Measurements from ENCODE around the gene HSCB.
"Not testable (repeated sequence)": the region's sequence is repeated elsewhere in the genome, so short reads cannot be mapped to it uniquely, and the experiment has no call there.

Gene HSCB

DNA sequence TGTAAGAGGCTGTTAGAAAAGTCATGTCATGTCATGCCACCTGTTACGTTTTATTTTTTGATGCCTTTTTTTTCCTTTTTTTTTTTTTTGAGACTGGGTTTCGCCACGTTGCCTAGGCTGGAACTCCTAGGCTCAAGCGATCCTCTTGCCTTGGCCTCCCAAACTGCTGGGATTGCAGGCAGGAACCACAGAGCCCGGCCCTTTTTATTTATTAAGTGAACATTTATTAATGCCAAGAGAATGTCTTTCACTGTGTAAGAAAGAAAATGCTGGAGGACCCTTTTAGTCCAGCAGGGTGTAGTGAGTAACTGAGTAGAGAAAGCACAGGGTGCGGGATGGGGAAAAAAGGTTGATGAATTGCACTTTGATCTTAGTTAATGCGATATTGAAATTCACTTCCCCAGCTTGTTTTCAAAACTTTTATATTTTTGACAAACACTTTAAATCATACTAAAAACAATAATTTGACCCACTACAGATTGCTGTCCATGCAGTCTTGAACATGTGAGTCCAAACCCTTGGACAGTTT, 60.8 kb downstream of the HSCB start:
- H3K9me3 ChIP-seq (replicated peaks; ENCODE audit: insufficient read depth, low read length): no peaks in the 10 kb centered on the region
- no peak for TF ChIP-seq EZH2phosphoT487 (IDR thresholded peaks at IDR 0.05; ENCODE audit: low read length)
- TF ChIP-seq, protein P1, sequence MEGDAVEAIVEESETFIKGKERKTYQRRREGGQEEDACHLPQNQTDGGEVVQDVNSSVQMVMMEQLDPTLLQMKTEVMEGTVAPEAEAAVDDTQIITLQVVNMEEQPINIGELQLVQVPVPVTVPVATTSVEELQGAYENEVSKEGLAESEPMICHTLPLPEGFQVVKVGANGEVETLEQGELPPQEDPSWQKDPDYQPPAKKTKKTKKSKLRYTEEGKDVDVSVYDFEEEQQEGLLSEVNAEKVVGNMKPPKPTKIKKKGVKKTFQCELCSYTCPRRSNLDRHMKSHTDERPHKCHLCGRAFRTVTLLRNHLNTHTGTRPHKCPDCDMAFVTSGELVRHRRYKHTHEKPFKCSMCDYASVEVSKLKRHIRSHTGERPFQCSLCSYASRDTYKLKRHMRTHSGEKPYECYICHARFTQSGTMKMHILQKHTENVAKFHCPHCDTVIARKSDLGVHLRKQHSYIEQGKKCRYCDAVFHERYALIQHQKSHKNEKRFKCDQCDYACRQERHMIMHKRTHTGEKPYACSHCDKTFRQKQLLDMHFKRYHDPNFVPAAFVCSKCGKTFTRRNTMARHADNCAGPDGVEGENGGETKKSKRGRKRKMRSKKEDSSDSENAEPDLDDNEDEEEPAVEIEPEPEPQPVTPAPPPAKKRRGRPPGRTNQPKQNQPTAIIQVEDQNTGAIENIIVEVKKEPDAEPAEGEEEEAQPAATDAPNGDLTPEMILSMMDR (IDR thresholded peaks at IDR 0.05; ENCODE audit: low read length): peak; percentile 51
- TF ChIP-seq EZH2 (optimal IDR thresholded peaks at IDR 0.05; ENCODE audit: low read depth, low read length): no peak
- peaks cover 17% of the 10 kb centered on the region for H3K4me1 ChIP-seq (ENCODE audit: low read length)
- H3K4me2 ChIP-seq (ENCODE audit: low read depth, low read length): peak overlapping the region; percentile 76
- no peaks in the 10 kb centered on the region for H4K20me1 ChIP-seq (ENCODE audit: insufficient read depth, low read length)
- peaks cover 51% of the 10 kb centered on the region for H3F3A ChIP-seq (ENCODE audit: insufficient read depth, low read length)
- peak overlapping the region; percentile 96 for H3K27ac ChIP-seq (ENCODE audit: low read length)
- peak; percentile 68 for DNase-seq
- no peaks in the 10 kb centered on the region for H3K36me3 ChIP-seq (replicated peaks; ENCODE audit: insufficient read depth, low read length)
- H3K27me3 ChIP-seq (replicated peaks; ENCODE audit: insufficient read depth, low read length): no peaks in the 10 kb centered on the region
- peaks cover 53% of the 10 kb centered on the region for H3K79me2 ChIP-seq (ENCODE audit: low read length)
- H3K4me3 ChIP-seq (ENCODE audit: low read length): peak overlapping the region; percentile 52; the same call in 1 of the 2 replicates
- H2AFZ ChIP-seq (ENCODE audit: low read length): no peak overlapping the region
- peak overlapping the region; percentile 100 for H3K9ac ChIP-seq (ENCODE audit: low read length)
- no peaks in the 10 kb centered on the region for H3K9me2 ChIP-seq (replicated peaks; ENCODE audit: insufficient read depth, low read length)

DNA sequence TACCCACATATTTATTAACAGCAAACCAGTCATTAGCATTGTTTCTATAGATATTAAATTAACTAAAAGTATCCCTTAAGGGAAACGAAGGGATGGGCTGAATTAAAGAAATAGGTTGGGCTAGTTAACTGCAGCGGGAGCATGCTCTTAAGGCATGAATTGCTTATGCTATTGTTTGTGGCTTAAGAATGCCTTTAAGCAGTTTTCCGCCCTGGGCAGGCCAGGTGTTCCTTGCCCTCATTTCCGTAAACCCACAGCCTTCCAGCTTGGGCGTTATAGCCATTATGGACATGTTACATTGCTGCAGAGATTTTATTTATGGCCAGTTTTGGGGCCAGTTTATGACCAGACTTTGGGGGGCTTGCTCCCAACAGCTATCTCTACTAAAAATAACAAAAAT, 63.6 kb downstream of the HSCB start:
- H3K79me2 ChIP-seq (ENCODE audit: low read length): peaks cover 26% of the 10 kb centered on the region
- not testable (repeated sequence) for H3K9ac ChIP-seq (ENCODE audit: low read length); H3K27me3 ChIP-seq (replicated peaks; ENCODE audit: insufficient read depth, low read length); H3K36me3 ChIP-seq (replicated peaks; ENCODE audit: insufficient read depth, low read length); H3K4me2 ChIP-seq (ENCODE audit: low read depth, low read length); H3K4me3 ChIP-seq (ENCODE audit: low read length); DNase-seq; H3K27ac ChIP-seq (ENCODE audit: low read length); H3K9me2 ChIP-seq (replicated peaks; ENCODE audit: insufficient read depth, low read length); H2AFZ ChIP-seq (ENCODE audit: low read length); H3K9me3 ChIP-seq (replicated peaks; ENCODE audit: insufficient read depth, low read length); H4K20me1 ChIP-seq (ENCODE audit: insufficient read depth, low read length)
- peaks cover 17% of the 10 kb centered on the region for H3K4me1 ChIP-seq (ENCODE audit: low read length)
- H3F3A ChIP-seq (ENCODE audit: insufficient read depth, low read length): peaks cover 26% of the 10 kb centered on the region
